ENCODE results near the gene MYO7A.

MYO7A gene

GRCh38 chr11:77126861-77127234 is 1.2 kb upstream of the MYO7A start:
- DNase-seq (ENCODE audit: low read depth in 4 of 4, low spot score in 1 of 4), result no peak

- peak; percentile 24 to 45 (median 32) for DNase-seq (ENCODE audit: low read depth in 4 of 4, low spot score in 1 of 4)
Measured at GRCh38 chr11:77127235-77127911, 673 bp upstream of the MYO7A start.

- no peak for DNase-seq (ENCODE audit: low read depth in 4 of 4, low spot score in 1 of 4)
Measured at GRCh38 chr11:77129069-77129841, 1.2 kb downstream of the MYO7A start.

- no peak for DNase-seq (ENCODE audit: low read depth in 4 of 4, low spot score in 1 of 4)
Measured at GRCh38 chr11:77129842-77130756, 2.1 kb downstream of the MYO7A start.

- no peak for DNase-seq (ENCODE audit: low read depth in 4 of 4, low spot score in 1 of 4)
Measured at GRCh38 chr11:77130763-77131513, 2.9 kb downstream of the MYO7A start.

GRCh38 chr11:77131560-77131959 is 3.5 kb downstream of the MYO7A start:
- DNase-seq (ENCODE audit: low read depth in 4 of 4, low spot score in 1 of 4), result no peak

GRCh38 chr11:77135069-77135468 is 7.0 kb downstream of the MYO7A start:
- DNase-seq (ENCODE audit: low read depth in 4 of 4, low spot score in 1 of 4), result no peak

GRCh38 chr11:77136074-77136473 is 8.0 kb downstream of the MYO7A start:
- DNase-seq (ENCODE audit: low read depth in 4 of 4, low spot score in 1 of 4), result no peak

- no peak for DNase-seq (ENCODE audit: low read depth in 4 of 4, low spot score in 1 of 4)
Measured at GRCh38 chr11:77136784-77137420, 8.9 kb downstream of the MYO7A start.

- no peak for DNase-seq (ENCODE audit: low read depth in 4 of 4, low spot score in 1 of 4)
Measured at GRCh38 chr11:77137421-77137820, 9.4 kb downstream of the MYO7A start.

- no peak for DNase-seq (ENCODE audit: low read depth in 4 of 4, low spot score in 1 of 4)
Measured at GRCh38 chr11:77138106-77138649, 10.1 kb downstream of the MYO7A start.

GRCh38 chr11:77139201-77139600 is 11.2 kb downstream of the MYO7A start:
- DNase-seq (ENCODE audit: low read depth in 4 of 4, low spot score in 1 of 4), result no peak

GRCh38 chr11:77140231-77140851 is 12.3 kb downstream of the MYO7A start:
- DNase-seq (ENCODE audit: low read depth in 4 of 4, low spot score in 1 of 4), result no peak

GRCh38 chr11:77141034-77141433 is 13.0 kb downstream of the MYO7A start:
- no peak for DNase-seq (ENCODE audit: low read depth in 4 of 4, low spot score in 1 of 4)

GRCh38 chr11:77141475-77141874 is 13.4 kb downstream of the MYO7A start:
- no peak for DNase-seq (ENCODE audit: low read depth in 4 of 4, low spot score in 1 of 4)

GRCh38 chr11:77142091-77142975 is 14.3 kb downstream of the MYO7A start:
- DNase-seq (ENCODE audit: low read depth in 4 of 4, low spot score in 1 of 4), result no peak

GRCh38 chr11:77143405-77144020 is 15.5 kb downstream of the MYO7A start:
- DNase-seq (ENCODE audit: low read depth in 4 of 4, low spot score in 1 of 4), result no peak

GRCh38 chr11:77144196-77144856 is 16.3 kb downstream of the MYO7A start:
- DNase-seq (ENCODE audit: low read depth in 4 of 4, low spot score in 1 of 4), result no peak
